Measurements from ENCODE around the gene GNPAT.

GNPAT gene

GRCh38 chr1:231240883-231241735, at the start of gene GNPAT:
TSS of gene GNPAT (plus strand) at chr1:231241212. CDS start at chr1:231241379, 167 bp downstream.
- Histone ChIP-seq H3K27ac (peak within 1 kb of the TSS; percentile 65 to 93), H3K4me3 (peak within 1 kb of the TSS; percentile 93)
- DNase-seq (ENCODE audit: low spot score), result peak; percentile 87
- no peak for TF ChIP-seq CTCF (IDR thresholded peaks at IDR 0.05)

GRCh38 chr1:231192620-231193163, 48.3 kb upstream of the GNPAT start:
- no peak for TF ChIP-seq CTCF (IDR thresholded peaks at IDR 0.05)
- no peak overlapping the region for H3K4me3 ChIP-seq
- H3K27ac ChIP-seq, result no peak overlapping the region
- DNase-seq (ENCODE audit: low spot score), result no peak

- Histone ChIP-seq H3K27ac (no peak overlapping the region), H3K4me3 (no peak overlapping the region)
- TF ChIP-seq CTCF (IDR thresholded peaks at IDR 0.05), result no peak
- DNase-seq (ENCODE audit: low spot score), result no peak
Observed at GRCh38 chr1:231193710-231194340, 47.2 kb upstream of the GNPAT start.

GRCh38 chr1:231194476-231194842, 46.6 kb upstream of the GNPAT start:
- no peak for TF ChIP-seq CTCF (IDR thresholded peaks at IDR 0.05)
- no peak for DNase-seq (ENCODE audit: low spot score)
- H3K27ac ChIP-seq, result no peak overlapping the region

GRCh38 chr1:231194843-231195516, 46.0 kb upstream of the GNPAT start:
- no peak for DNase-seq (ENCODE audit: low spot score)
- no peak for TF ChIP-seq CTCF (IDR thresholded peaks at IDR 0.05)
- Histone ChIP-seq H3K4me3 (no peak overlapping the region), H3K27ac (no peak overlapping the region)

More at GRCh38 chr1:231194476-231194842, 46.6 kb upstream of the GNPAT start:
- no peak overlapping the region for H3K4me3 ChIP-seq

GRCh38 chr1:231196307-231196706, 44.7 kb upstream of the GNPAT start:
- Histone ChIP-seq H3K27ac (no peak overlapping the region), H3K4me3 (no peak overlapping the region)
- no peak for TF ChIP-seq CTCF (IDR thresholded peaks at IDR 0.05)
- no peak for DNase-seq (ENCODE audit: low spot score)
